GM19463 (cell line): ENCODE measurements around the gene DUSP16.
"Not testable (repeated sequence)": the region's sequence is repeated elsewhere in the genome, so short reads cannot be mapped to it uniquely, and the experiment has no call there.

Source experiments
- ATAC-seq: cut with Tn5 transposase; IDR thresholded peaks from one replicate; pipeline ENCODE4 v1.9.1; 2021; ENCODE audit warnings: mild to moderate bottlenecking, moderate library complexity; ENCODE audit not compliant: unreplicated experiment

Gene DUSP16

GRCh38 chr12:12502130-12502814 lies 60.4 kb downstream of the DUSP16 start:
- ATAC-seq, result not testable (repeated sequence)

DNA sequence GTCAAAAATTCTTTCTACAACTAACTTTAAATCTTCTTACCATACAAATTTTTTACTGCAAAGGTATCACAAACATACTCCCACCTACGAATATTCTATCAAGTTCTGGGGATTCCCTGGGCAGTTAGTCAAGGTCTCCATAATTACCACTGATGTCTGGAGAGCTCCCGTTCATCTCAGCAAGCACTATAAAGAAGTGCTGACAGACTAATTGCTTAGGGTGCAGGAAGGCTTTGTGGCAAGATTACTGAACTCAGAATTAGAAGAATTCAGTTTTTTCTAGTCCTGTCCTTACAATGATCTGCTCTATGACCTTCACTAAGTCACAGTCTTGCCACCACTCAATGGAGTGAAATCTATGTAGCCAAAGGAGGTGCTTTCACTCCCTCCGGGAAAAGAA lies 61.5 kb downstream of the DUSP16 start:
- ATAC-seq, result no peak

GRCh38 chr12:12499909-12500604 lies 62.6 kb downstream of the DUSP16 start:
- no peak for ATAC-seq

DNA sequence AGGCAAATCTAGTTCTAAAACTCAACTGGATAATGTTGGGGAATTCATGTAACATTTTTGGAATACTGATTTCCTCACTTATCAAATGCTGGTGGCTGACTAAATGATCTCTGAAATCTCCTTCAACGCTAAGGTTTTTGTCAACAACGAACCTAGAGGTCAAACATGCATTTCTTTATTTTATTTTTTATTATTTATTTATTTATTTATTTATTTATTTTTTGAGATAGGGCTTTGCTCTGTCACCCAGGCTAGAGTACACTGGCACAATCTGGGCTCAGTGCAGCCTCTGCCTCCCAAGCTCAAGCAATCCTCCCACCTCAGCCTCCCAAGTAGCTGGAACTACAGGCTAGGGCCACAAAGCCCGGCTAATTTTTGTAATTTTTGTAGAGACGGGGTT lies 64.5 kb downstream of the DUSP16 start:
- ATAC-seq, result no peak

- ATAC-seq, result no peak
These were observed 67.1 kb downstream of the DUSP16 start for GRCh38 chr12:12495536-12495935.

DNA sequence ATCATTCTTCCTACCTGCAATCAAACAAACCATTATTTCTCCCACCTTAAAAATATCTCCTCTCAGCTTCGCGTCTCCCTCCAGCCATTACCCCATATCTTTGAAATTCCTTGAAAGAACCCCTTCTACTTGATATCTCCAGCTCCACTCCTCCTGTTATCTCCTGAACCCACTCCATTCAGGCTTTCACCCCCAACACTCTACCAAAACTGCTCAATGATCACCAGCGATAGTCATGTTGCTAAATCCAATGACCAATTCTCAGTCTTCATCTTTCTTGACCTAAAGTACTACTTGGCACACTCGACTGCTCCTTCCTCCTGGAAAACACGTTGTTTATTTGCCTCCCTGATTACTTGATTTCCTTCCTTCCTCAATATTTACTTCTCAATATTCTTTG lies 70.1 kb downstream of the DUSP16 start:
- no peak for ATAC-seq

DNA sequence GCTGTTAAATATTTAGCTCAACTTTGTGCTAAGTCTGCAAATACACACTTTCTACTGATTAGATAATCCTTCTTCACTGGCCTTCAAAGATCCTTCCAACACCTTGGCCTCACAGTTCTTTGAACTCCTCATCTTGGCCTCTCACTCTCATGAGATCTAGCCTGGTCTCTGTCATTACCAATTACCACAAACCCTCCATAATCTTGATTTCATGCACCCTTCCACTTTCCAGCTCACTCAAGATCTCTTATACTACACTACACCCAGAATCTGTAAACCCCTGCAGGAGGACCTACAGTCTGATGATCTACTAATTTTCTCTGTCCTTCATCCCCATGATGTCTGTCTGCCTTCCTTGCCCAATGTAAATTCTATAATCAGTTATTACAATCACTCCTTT lies 71.1 kb downstream of the DUSP16 start:
- no peak for ATAC-seq

DNA sequence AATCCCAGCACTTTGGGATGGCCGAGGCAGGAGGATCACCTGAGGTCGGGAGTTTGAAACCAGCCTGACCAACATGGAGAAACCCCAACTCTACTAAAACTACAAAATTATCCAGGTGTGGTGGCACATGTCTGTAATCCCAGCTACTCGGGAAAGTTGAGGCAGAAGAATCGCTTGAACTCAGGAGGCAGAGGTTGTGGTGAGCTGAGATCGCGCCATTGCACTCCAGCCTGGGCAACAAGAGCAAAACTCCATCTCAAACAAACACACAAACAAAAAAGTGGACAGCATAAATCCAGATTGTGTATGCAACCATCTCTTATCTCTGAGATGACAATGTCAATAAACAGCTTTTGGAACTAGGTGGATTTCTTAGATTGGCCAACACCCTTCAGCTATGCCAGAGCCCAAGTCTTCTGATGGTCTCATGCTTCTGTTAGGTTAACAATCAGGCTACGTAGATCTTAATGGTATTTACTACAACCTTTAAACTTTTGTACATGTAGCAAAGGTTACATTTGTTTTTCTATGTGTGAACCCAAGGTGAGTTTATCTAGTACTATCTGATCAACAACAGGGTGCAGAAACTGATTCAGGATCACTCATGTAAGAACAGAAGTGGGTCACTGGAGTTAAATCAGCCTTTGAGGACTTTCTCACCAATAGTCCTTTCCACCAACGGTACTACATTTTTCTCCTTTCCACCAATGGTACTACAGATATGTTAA lies 73.7 kb downstream of the DUSP16 start:
- ATAC-seq, result no peak

DNA sequence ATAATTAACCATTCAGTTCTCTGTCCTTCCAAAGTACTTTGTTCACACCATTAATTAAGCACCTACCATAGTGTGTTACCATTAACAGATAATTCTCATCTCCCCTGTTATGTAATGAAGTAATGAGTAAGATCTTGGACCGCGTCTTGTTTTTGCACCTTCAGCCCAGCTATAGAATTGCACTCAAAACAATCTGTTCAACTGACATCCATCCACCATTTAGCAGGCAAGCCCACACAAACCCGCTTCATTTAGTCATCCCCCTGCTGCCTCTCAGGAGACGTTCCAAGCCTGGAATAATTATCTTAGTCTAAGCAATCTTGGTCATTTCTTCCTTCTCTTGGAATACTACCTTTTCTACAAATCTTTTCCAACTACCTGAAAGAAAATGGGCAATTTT lies 74.4 kb downstream of the DUSP16 start:
- ATAC-seq, result no peak

GRCh38 chr12:12487490-12487889 lies 75.2 kb downstream of the DUSP16 start:
- ATAC-seq, result no peak

- peak; percentile 91 for ATAC-seq
These were observed 75.9 kb downstream of the DUSP16 start for GRCh38 chr12:12486661-12487240.

- peak; percentile 2 for ATAC-seq
These were observed 79.2 kb downstream of the DUSP16 start for GRCh38 chr12:12483438-12483837.

GRCh38 chr12:12482959-12483358 lies 79.7 kb downstream of the DUSP16 start:
- peak; percentile 39 for ATAC-seq

DNA sequence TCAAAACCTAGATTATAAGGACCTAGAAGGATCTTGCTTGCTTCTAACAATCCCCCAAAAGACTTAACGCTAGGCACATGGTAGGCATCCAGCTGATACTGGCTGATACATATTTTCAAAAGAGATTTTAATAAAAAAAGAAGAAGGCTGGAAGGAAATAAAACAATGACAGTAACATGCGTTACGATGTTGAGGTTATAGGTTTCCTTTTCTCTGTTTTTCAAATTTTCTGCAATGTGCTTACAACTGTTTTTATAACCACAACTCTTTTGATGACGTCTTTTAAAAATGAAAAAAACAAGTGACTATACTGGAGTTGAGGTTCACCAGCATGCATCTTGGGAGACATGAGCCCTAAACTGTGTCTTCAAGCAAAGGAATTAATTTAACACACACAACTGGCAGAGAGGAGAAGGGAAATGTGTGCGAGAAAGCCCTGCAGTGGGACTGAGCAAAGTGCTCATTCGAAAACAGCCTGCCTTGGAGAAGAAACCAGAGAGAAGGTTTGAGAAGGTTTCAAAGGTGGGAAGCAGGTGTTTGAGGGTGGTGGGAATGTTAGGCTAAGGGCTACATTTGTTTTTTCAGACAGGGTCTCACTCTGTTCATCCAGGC lies 80.4 kb downstream of the DUSP16 start:
- ATAC-seq, result no peak

DNA sequence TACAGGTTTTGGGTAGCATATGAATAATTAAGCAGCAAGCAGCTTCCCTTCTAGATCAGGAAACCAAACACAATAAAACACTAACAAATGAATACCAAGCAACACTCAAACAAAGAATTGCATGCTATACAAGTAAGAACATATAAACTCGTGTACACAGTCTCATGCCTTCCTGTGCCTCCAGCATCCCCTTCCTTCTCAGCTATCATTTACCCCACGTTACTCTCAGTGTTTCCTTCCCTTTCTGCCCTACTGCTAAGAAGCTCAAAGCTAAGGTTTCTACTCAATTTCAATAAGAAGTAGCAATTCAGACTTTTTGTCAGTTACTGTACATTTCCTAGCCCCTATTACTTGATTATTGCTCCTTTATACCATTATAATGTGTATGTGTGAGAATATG lies 81.0 kb downstream of the DUSP16 start:
- no peak for ATAC-seq

DNA sequence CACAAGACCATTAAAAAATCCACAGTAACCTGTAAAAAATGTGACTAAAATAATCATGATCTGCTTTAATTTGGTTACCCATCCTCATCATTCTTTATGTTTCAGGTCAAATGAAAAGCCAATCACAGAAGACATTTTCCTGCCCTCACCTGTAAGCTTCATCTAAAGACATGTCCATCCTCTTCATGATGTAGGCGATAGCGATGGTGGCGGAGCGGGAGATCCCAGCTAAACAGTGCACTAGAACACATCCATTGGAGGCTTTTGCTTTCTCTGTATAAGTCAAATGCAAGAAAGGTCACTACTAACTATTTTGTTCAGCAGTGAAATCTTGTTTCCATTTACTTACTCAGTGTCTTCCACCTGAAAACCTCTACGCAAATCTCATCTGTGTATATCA lies 82.6 kb downstream of the DUSP16 start:
- ATAC-seq, result no peak

DNA sequence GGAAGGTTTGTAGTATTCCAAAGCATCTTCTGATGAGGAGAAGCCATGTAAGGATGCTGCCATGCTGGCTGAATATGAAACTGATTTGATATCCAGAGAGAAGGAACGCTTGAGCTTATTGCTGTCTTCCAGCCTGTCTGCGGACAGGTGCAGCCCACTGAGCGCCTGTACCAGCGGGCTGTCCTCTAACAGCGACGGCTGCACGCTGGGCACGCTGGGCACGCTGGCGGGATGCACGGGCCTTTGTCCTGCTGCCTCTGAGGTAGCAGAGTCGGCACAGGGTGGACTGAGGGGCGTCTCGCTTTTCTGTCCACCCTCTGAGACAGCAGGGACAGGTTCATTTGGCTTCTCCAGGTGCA lies 85.2 kb downstream of the DUSP16 start:
- no peak for ATAC-seq

GRCh38 chr12:12476857-12477531 lies 85.7 kb downstream of the DUSP16 start:
- no peak for ATAC-seq

DNA sequence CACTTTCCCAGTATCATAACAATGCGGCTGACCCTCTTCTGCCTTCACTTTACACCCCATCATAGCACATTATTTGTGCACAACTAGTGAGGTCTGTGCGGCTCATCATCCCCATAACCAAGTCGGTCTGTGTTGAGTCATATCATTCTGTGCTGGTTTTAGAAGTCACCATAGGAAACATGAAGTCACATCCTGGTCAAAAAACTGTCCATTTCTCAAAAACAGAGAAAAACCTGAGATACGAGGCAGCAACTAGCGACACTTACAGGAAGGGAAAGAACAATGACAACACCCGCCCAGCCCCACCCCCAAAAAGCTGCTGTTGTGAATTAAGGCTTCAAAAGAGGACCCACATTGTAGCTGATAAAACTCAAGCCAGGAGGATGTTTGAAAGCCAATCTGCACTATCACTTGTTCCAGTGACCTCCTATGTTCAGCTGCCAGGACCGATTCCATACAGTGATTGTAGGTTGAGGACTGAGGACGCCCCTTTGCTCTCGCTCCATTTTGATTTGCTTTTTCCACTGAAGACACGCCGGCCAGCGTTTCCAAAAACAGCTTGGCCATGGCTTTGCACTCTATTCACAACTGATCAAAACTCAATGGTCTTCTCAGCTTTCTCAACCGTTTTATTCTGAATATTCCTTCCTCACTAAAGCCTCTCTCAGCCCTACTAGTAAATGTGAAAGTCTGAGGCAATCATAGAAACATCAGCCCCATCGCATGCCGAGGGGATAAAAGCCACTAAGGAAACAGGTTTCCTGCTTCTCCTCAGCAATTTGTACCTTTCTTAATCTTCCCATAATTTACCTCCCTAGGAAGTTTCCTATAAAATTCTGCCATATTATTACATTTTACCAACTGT lies 87.5 kb downstream of the DUSP16 start:
- peak; percentile 96 for ATAC-seq

- ATAC-seq, result peak; percentile 26
These were observed 88.2 kb downstream of the DUSP16 start for GRCh38 chr12:12474471-12474928.
